ENCODE results near the gene ARHGAP26.

DNA sequence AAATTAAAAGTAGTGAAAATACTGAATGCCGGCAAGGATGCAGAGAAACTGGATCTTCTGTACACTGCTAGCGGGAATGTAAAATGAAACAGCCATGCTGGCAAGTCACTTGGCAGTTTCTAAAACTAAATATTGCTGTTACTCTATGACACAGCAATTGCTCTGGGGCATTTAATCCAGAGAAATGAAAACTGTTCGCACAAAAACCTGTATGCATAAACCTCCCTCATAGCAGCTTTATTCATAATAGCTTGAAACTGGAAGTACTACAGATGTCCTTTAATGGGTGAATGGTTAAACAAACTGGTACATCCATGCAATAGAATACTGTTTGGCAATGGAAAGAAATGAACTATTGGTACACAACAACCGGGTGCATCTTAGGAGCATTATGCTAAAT lies 167.2 kb downstream of the ARHGAP26 start:
- TF ChIP-seq POLR2AphosphoS5 (IDR thresholded peaks at IDR 0.05) (no peak), CTCF (IDR thresholded peaks at IDR 0.05) (no peak)

All from sigmoid colon (tissue), 4 donors.